SU-DHL-6 (cell line): Measurements from ENCODE around the gene C3AR1.
"Not testable (repeated sequence)": the region's sequence is repeated elsewhere in the genome, so short reads cannot be mapped to it uniquely, and the experiment has no call there.

Source experiments
- H2AFZ ChIP-seq: fragments of 200-600 bp; sonication (generic); 2 replicates; pipeline ENCODE4 v1.6.1; 2014; ENCODE audit warnings: low read depth, mild to moderate bottlenecking, moderate library complexity, mixed read lengths, antibody characterized with exemption, low read length; ENCODE audit not compliant: severe bottlenecking
- H3F3A ChIP-seq: fragments of 200-600 bp; shearing (Covaris generic); 2 replicates; pipeline ENCODE4 v1.6.0; 2016; ENCODE audit warnings: antibody characterized with exemption, mild to moderate bottlenecking; ENCODE audit not compliant: insufficient read depth
- H3K27ac ChIP-seq: fragments of 200-600 bp; sonication (generic); 2 replicates; pipeline ENCODE4 v1.5.1; 2016; ENCODE audit warnings: low read depth, mild to moderate bottlenecking, low read length, moderate library complexity, mixed read lengths
- H3K27me3 ChIP-seq: fragments of 200-600 bp; sonication (generic), shearing (Covaris generic); 2 replicates; pipeline ENCODE4 v1.6.0; 2014; ENCODE audit warnings: mild to moderate bottlenecking, low read length
- H3K36me3 ChIP-seq: fragments of 200-600 bp; sonication (generic); 2 replicates; pipeline ENCODE4 v1.6.1; 2014; ENCODE audit warnings: mild to moderate bottlenecking, low read length, mixed read lengths
- H3K4me2 ChIP-seq: fragments of 300-600, 200-600 bp; shearing (Covaris generic), sonication (generic); 2 replicates; pipeline ENCODE4 v1.6.0; 2014; ENCODE audit warnings: low read length, low read depth, mild to moderate bottlenecking; ENCODE audit not compliant: poor library complexity, severe bottlenecking
- H3K4me3 ChIP-seq: fragments of 200-600 bp; sonication (generic); 2 replicates; pipeline ENCODE4 v1.5.1; 2014; ENCODE audit warnings: antibody characterized with exemption, low read length, mild to moderate bottlenecking, mixed read lengths; ENCODE audit not compliant: insufficient read depth, poor library complexity, severe bottlenecking
- H3K79me2 ChIP-seq: fragments of 200-600 bp; sonication (generic); 2 replicates; pipeline ENCODE4 v1.6.1; 2014; ENCODE audit warnings: mild to moderate bottlenecking, low read length, moderate library complexity; ENCODE audit not compliant: insufficient read depth
- H3K9ac ChIP-seq: fragments of 200-600 bp; sonication (generic); 2 replicates; pipeline ENCODE4 v1.7.0; 2014; ENCODE audit warnings: mild to moderate bottlenecking, low read length
- H3K9me2 ChIP-seq: fragments of 200-600 bp; sonication (generic); replicated peaks from 2 replicates; pipeline ENCODE4 v1.6.1; 2014; ENCODE audit warnings: low read length; ENCODE audit not compliant: insufficient read depth
- H3K9me3 ChIP-seq: fragments of 200-600 bp; sonication (generic); 2 replicates; pipeline ENCODE4 v1.6.1; 2014; ENCODE audit warnings: low read length, mixed read lengths; ENCODE audit not compliant: insufficient read depth
- H4K20me1 ChIP-seq: fragments of 200-600 bp; sonication (generic); 2 replicates; pipeline ENCODE4 v1.6.1; 2014; ENCODE audit warnings: low read depth, mild to moderate bottlenecking, antibody characterized with exemption, low read length, moderate library complexity, mixed read lengths
- CTCF ChIP-seq: fragments of 200-600 bp; sonication (generic); IDR thresholded peaks from one replicate; pipeline ENCODE4 v1.5.1; 2017; ENCODE audit warnings: antibody characterized with exemption, mild to moderate bottlenecking, low read length, moderate library complexity; ENCODE audit not compliant: insufficient read depth, poor library complexity, severe bottlenecking
- EZH2phosphoT487 ChIP-seq: fragments of 200-600 bp; sonication (generic), shearing (Covaris generic); conservative IDR thresholded peaks from 2 replicates; pipeline ENCODE4 v1.6.1; 2018; ENCODE audit warnings: mild to moderate bottlenecking, antibody characterized with exemption, low read length, moderate library complexity, mixed read lengths

The C3AR1 gene

GRCh38 chr12:8032242-8033152, 33.7 kb downstream of the C3AR1 start, which contains the start of gene FOXJ2:
FOXJ2 (plus strand) TSS chr12:8032716; CDS start chr12:8039833, 7,117 bp downstream.
- H3K27me3 ChIP-seq, result no peaks in the 10 kb centered on the region
- H3K36me3 ChIP-seq, result no peaks in the 10 kb centered on the region
- peaks cover 12% of the 10 kb centered on the region; the same call in 1 of the 2 replicates for H3F3A ChIP-seq
- H3K9me3 ChIP-seq, result no peaks in the 10 kb centered on the region
- no peaks in the 10 kb centered on the region for H4K20me1 ChIP-seq
- H3K9ac ChIP-seq, result peak within 1 kb of the TSS; percentile 94
- H2AFZ ChIP-seq, result peak within 1 kb of the TSS; percentile 98
- no peaks in the 10 kb centered on the region for H3K9me2 ChIP-seq
- H3K4me2 ChIP-seq, result peak within 1 kb of the TSS; percentile 94
- no peak for TF ChIP-seq EZH2phosphoT487
- no peak for TF ChIP-seq CTCF
- H3K4me3 ChIP-seq, result peak within 1 kb of the TSS; percentile 98
- H3K79me2 ChIP-seq, result no peaks in the 10 kb centered on the region
- H3K27ac ChIP-seq, result no peak within 1 kb of the TSS

- Histone ChIP-seq H3K4me3 (peak overlapping the region; percentile 98), H3K27ac (no peak overlapping the region)
Measured at GRCh38 chr12:8031872-8032241, 34.3 kb downstream of the C3AR1 start.

GRCh38 chr12:8031017-8031416, 35.1 kb downstream of the C3AR1 start:
- H3K9me3 ChIP-seq, H3K4me2 ChIP-seq, H4K20me1 ChIP-seq, H3K79me2 ChIP-seq, H3K27ac ChIP-seq, H3K9me2 ChIP-seq, H3K27me3 ChIP-seq, H3K4me3 ChIP-seq, H2AFZ ChIP-seq, H3K36me3 ChIP-seq, H3K9ac ChIP-seq: not testable (repeated sequence)
- H3F3A ChIP-seq, result peaks cover 12% of the 10 kb centered on the region; the same call in 1 of the 2 replicates

More at GRCh38 chr12:8031872-8032241, 34.3 kb downstream of the C3AR1 start:
- no peaks in the 10 kb centered on the region for H3K27me3 ChIP-seq
- no peaks in the 10 kb centered on the region for H3K9me2 ChIP-seq
- H3K4me2 ChIP-seq, result peak overlapping the region; percentile 94
- TF ChIP-seq CTCF, result no peak
- no peak for TF ChIP-seq EZH2phosphoT487
- no peaks in the 10 kb centered on the region for H3K9me3 ChIP-seq
- no peaks in the 10 kb centered on the region for H3K79me2 ChIP-seq
- H4K20me1 ChIP-seq, result no peaks in the 10 kb centered on the region
- H3K9ac ChIP-seq, result peak overlapping the region; percentile 94
- H3F3A ChIP-seq, result peaks cover 12% of the 10 kb centered on the region; the same call in 1 of the 2 replicates
- peak overlapping the region; percentile 85 for H2AFZ ChIP-seq
- H3K36me3 ChIP-seq, result no peaks in the 10 kb centered on the region

GRCh38 chr12:8030189-8030588, 36.0 kb downstream of the C3AR1 start:
- no peak overlapping the region for H3K9ac ChIP-seq

More at GRCh38 chr12:8030189-8030588, 36.0 kb downstream of the C3AR1 start:
- Histone ChIP-seq H3K27ac (no peak overlapping the region), H3K36me3 (no peaks in the 10 kb centered on the region), H3K27me3 (no peaks in the 10 kb centered on the region), H3K9me3 (no peaks in the 10 kb centered on the region), H3F3A (peaks cover 12% of the 10 kb centered on the region; the same call in 1 of the 2 replicates), H3K9me2 (no peaks in the 10 kb centered on the region), H3K79me2 (no peaks in the 10 kb centered on the region), H2AFZ (no peak overlapping the region), H4K20me1 (no peaks in the 10 kb centered on the region), H3K4me3 (no peak overlapping the region), H3K4me2 (no peak overlapping the region)
- TF ChIP-seq CTCF (no peak), EZH2phosphoT487 (no peak)
